Right atrium auricular region (tissue), 2 donors: ENCODE measurements around the gene C2CD2. TPM values are rescaled to one million over a fixed set of nuclear protein-coding genes. Genes with fewer than 3 reads are reported as not detected.

Experiments
- DNase-seq: peaks from one replicate; pipeline ENCODE4 v3.0.0-alpha.2; 2019; ENCODE audit warnings: low spot score
- H3K27ac ChIP-seq, 2 donors: fragments of 200-600 bp; sonication (generic); 1 replicate in 1 of 2; 2 replicates in 1 of 2; pipeline ENCODE4 v1.5.1; 2016 to 2019
- H3K27me3 ChIP-seq, 2 donors: fragments of 200-600 bp; sonication (generic); one replicate each; pipeline versions ENCODE4 v1.5.1 to v1.6.0; 2017 to 2019
- H3K36me3 ChIP-seq: fragments of 200-600 bp; sonication (generic); one replicate; pipeline ENCODE4 v1.5.1; 2016
- H3K4me1 ChIP-seq, 2 donors: fragments of 200-600 bp; sonication (generic); one replicate each; pipeline versions ENCODE4 v1.5.1 to v1.6.0; 2017 to 2019
- H3K4me3 ChIP-seq, 2 donors: fragments of 200-600 bp; sonication (generic); 1 replicate in 1 of 2; 2 replicates in 1 of 2; pipeline ENCODE4 v1.5.1; 2017 to 2019; ENCODE audit warnings: mild to moderate bottlenecking in 1 of 2, moderate library complexity in 1 of 2
- H3K9me3 ChIP-seq, 2 donors: fragments of 200-600 bp; sonication (generic); one replicate each; pipeline ENCODE4 v1.5.1; 2019
- CTCF ChIP-seq, 2 donors: fragments of 200-600 bp; sonication (generic); IDR thresholded peaks; one replicate each; pipeline ENCODE4 v1.5.1; 2019; ENCODE audit warnings: antibody characterized with exemption in 2 of 2
- total RNA-seq, 2 donors: library from RNA; depleted of rRNA; stranded (reverse); fragments of >200 nt; gene quantifications; one replicate each; pipeline ENCODE4 v1.1.0, GENCODE V29; 2016

Gene C2CD2
- total RNA-seq, 2 donors from 2014 or later: 8.6 to 9.1 TPM

- Histone ChIP-seq H3K27ac (peak overlapping the region in 1 of 2 donors; percentile 71), H3K4me3 (no peak overlapping the region), H3K36me3 (no peaks in the 10 kb centered on the region), H3K9me3 (no peaks in the 10 kb centered on the region), H3K27me3 (no peaks in the 10 kb centered on the region), H3K4me1 (peaks cover 0 to 31% of the 10 kb centered on the region in 2 donors)
- DNase-seq: peak; percentile 71
- TF ChIP-seq CTCF (IDR thresholded peaks at IDR 0.05): no peak
Observed at GRCh38 chr21:41932191-41932575, 21.6 kb downstream of the C2CD2 start.

- no peaks in the 10 kb centered on the region for H3K27me3 ChIP-seq
- H3K36me3 ChIP-seq: no peaks in the 10 kb centered on the region
- no peak overlapping the region for H3K27ac ChIP-seq
- no peak for DNase-seq
- H3K9me3 ChIP-seq: no peaks in the 10 kb centered on the region
- no peak overlapping the region for H3K4me3 ChIP-seq
- no peak for TF ChIP-seq CTCF (IDR thresholded peaks at IDR 0.05)
- peaks cover 0 to 41% of the 10 kb centered on the region in 2 donors for H3K4me1 ChIP-seq
Observed at GRCh38 chr21:41931041-41931451, 22.8 kb downstream of the C2CD2 start.

GRCh38 chr21:41929248-41929647 is 24.6 kb downstream of the C2CD2 start:
- H3K4me1 ChIP-seq: peaks cover 0 to 54% of the 10 kb centered on the region in 2 donors
- TF ChIP-seq CTCF (IDR thresholded peaks at IDR 0.05): no peak
- no peaks in the 10 kb centered on the region for H3K9me3 ChIP-seq
- H3K36me3 ChIP-seq: no peaks in the 10 kb centered on the region
- no peak for DNase-seq
- H3K4me3 ChIP-seq: no peak overlapping the region
- H3K27me3 ChIP-seq: no peaks in the 10 kb centered on the region
- peak overlapping the region in 1 of 2 donors; percentile 29 for H3K27ac ChIP-seq

- no peaks in the 10 kb centered on the region for H3K9me3 ChIP-seq
- no peaks in the 10 kb centered on the region for H3K27me3 ChIP-seq
- no peak for DNase-seq
- no peak for TF ChIP-seq CTCF (IDR thresholded peaks at IDR 0.05)
- no peaks in the 10 kb centered on the region for H3K36me3 ChIP-seq
- H3K27ac ChIP-seq: peak overlapping the region in 1 of 2 donors; percentile 78
- no peak overlapping the region for H3K4me3 ChIP-seq
- peaks cover 0 to 53% of the 10 kb centered on the region in 2 donors for H3K4me1 ChIP-seq
Observed at GRCh38 chr21:41928621-41929220, 25.1 kb downstream of the C2CD2 start.

- Histone ChIP-seq H3K36me3 (no peaks in the 10 kb centered on the region), H3K4me3 (no peak overlapping the region), H3K4me1 (peaks cover 0 to 48% of the 10 kb centered on the region in 2 donors), H3K27ac (peak overlapping the region; percentile 78), H3K27me3 (no peaks in the 10 kb centered on the region), H3K9me3 (no peaks in the 10 kb centered on the region)
- TF ChIP-seq CTCF (IDR thresholded peaks at IDR 0.05): no peak
- DNase-seq: no peak
Observed at GRCh38 chr21:41927727-41928409, 25.9 kb downstream of the C2CD2 start.
